Effector CD4-positive, alpha-beta T cell (primary cell): ENCODE measurements around the gene AKAP7.
"Not testable (repeated sequence)": the region's sequence is repeated elsewhere in the genome, so short reads cannot be mapped to it uniquely, and the experiment has no call there.

Source experiments
- DNase-seq: peaks from one replicate; pipeline ENCODE4 v3.0.0-alpha.2; 2020
- total RNA-seq: gene quantifications from one replicate; lab custom pipeline; 2026; lab: John Stamatoyannopoulos, UW

AKAP7 gene
- total RNA-seq = 17.1 reads per million, percentile 43 among the genes with 10 or more reads in this experiment

DNA sequence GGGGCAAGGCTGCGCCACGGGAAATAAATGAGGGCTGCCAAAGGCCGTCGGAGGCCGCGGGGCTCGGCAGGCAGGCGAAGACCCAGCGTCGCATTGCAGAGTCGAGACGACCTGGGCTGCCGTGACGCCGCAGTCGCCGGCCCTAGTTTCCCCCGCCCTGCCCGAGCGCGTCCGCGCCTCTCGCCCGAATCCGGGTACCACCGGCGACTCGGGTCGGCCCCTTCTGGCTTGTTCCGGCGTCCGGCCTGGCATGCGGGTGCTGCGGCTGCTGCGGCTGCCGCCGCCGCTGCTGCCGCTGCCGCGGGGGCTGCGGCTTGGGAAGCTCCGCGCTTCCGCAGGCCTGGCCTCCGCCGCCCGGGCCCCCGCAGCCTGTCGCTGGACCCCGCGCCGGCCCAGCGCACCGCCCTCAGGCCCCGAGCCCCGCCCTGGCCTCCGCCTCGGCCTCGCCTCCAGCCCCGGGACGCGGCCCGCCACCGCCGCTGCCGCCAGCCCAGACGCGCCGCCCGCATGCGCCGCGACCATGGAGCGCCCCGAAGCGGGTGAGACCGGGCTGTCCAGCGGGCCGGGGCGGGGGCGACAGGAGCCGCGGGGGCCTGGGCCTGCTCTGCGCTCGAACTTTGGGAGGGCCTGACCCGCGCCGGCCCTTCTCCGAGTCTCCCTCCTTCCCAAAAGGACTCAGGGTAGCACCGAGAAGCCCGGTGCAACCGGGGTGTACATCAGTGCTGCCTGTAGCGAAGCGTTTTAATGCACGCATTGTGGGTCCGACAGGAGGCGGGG, at the start of gene AKAP7:
Gene AKAP7 (plus strand): TSS at position 224 of the 777 bp plus-strand sequence. CDS start 297 bp downstream, at position 521.
- DNase-seq = peak; percentile 18

DNA sequence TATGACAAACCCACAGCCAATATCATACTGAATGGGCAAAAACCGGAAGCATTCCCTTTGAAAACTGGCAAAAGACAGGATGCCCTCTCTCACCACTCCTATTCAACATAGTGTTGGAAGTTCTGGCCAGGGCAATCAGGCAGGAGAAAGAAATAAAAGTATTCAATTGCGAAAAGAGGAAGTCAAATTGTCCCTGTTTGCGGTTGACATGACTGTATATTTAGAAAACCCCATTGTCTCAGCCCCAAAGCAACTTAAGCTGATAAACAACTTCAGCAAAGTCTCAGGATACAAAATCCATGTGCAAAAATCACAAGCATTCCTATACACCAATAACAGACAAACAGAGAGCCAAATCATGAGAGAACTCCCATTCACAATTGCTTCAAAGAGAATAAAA, 44.9 kb upstream of the AKAP7 start:
- DNase-seq = not testable (repeated sequence)

- not testable (repeated sequence) for DNase-seq
Measured at GRCh38 chr6:131091944-131092343, 43.3 kb upstream of the AKAP7 start.

DNA sequence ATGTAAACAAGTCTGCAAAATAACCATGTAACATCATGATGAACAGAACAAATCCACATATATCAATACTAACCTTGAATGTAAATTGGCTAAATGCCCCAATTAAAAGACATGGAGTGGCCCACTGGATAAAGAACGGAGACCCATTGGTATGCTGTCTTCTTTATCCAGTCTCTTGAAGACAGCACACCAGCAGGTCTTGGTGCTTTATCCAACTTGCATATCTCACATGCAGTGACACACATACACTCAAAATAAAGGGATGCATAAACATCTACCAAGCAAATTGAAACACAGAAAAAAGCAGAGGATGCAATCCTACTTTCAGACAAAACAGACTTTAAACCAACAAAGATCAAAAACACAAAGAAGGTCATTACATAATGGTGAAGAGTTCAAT, 41.9 kb upstream of the AKAP7 start:
- DNase-seq = no peak

DNA sequence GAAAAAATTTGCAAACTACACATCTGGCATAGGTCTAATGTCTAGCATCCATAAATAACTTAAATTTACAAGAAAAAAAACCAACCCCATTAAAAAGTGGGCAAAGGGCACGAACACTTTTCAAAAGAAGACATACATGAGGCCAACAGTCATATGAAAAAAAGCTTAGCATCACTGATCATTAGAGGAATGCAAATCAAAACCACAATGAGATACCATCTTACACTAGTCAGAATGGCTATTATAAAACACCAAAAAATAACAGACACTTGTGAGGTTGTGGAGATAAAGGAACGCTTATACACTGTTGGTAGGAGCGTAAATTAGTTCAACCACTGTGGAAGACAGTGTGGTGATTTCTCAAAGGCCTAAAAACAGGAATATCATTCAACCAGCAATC, 38.5 kb upstream of the AKAP7 start:
- no peak for DNase-seq

DNA sequence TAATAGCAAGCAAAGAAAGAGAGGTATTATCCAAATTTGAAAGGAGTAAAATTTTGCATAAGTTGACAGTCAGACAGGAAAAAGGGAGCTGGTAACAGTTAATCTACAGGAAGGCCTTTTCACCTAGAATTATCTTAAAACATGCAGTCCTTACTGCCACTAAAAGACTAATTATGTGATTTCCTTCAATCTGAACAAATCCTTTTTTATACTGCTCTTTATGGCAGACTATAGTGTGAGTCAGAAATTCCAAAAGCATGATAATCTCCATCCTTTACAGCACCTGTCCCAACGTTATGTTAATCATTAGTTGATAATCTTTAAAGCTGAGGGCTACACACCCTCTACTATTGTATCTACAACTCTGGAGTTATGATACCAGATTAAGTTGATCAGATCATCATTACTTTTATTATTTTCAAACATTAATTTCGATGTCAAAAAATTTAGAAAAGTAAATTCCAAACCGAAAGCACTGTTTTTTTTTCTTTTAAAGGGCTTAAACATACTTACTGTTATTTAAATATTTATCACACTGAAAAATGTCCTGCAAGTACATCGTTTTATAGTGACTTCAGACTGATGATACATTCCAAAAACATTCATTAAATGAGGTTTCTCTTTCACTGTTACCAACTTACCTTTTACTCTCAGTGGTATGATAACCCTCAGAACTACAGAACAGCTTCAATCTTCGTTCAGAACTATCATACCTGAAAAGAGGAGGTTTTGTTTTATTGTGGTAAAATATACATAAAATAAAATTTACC, 33.2 kb upstream of the AKAP7 start:
- DNase-seq = no peak

DNA sequence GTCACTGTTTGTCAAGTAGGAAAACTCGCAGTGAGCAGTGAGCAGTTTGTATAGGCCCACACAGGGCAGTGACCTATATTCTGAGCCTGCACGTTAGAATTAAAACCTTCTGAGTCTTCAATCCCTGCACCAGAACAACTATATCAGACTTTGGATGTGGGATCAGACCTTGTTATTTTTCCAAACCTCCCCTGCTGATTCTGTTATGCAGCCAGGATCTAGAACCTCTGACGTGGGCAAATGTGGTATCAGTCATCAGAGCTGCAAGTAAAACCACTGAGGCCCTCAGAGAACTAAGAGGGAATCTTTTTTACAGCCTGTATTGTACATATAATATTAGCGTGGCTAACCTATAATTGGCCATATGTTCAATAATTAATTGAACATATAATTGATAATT, 32.0 kb upstream of the AKAP7 start:
- no peak for DNase-seq

- DNase-seq = no peak
Measured at GRCh38 chr6:131103901-131104300, 31.4 kb upstream of the AKAP7 start.

- no peak for DNase-seq
Measured at GRCh38 chr6:131107151-131107550, 28.1 kb upstream of the AKAP7 start.

- no peak for DNase-seq
Measured at GRCh38 chr6:131112249-131112648, 23.0 kb upstream of the AKAP7 start.

GRCh38 chr6:131115651-131116050, 19.6 kb upstream of the AKAP7 start:
- DNase-seq = no peak

- no peak for DNase-seq
Measured at GRCh38 chr6:131116321-131116720, 18.9 kb upstream of the AKAP7 start.

DNA sequence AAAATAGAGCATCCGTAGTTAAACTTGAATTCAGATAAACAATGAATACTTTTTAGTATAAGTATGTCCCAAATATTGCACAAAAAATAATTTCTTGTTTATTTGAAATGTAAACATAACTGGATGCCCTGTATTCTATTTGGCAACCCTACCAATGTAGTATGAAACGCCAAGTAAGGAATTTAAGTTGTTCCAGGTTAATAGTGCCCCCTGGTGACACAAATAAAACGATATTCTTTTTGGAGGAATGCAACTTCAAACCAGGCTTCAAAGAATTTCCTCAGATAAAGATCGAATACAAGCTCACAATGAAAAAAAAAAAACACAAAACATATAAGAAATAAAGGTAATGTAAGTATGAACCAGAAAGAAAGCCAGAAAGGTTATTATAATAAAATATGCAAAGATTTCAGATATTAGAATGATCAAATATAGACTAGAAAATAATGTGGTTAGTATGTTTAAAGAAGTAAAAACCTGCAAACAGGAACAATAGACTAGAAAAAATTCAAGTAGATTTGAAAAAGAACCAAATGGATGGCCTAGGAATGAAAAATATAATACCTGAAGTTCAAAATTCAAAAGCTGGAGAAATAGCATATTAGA, 18.4 kb upstream of the AKAP7 start:
- no peak for DNase-seq

GRCh38 chr6:131117878-131118277, 17.4 kb upstream of the AKAP7 start:
- no peak for DNase-seq

DNA sequence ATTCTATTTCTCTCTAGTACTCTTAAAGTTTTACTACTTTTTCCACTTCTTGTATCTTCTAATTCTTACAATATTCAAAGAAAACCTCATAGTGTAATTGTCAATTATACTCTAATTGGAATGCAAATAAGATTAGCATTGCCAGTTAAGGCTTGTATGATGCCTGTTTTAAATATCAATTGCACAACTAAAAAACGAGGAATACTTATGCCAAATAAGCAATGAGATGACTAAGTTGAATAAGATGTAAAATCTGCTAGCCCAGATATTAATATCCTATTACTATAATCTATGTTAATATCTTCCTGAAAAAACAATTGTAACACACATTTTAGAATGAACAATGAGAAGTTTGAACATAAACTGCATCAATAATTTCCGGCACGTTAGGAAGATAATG, 13.3 kb upstream of the AKAP7 start:
- no peak for DNase-seq

- no peak for DNase-seq
Measured at GRCh38 chr6:131122516-131122915, 12.8 kb upstream of the AKAP7 start.

GRCh38 chr6:131124336-131125071, 10.8 kb upstream of the AKAP7 start:
- DNase-seq = no peak

DNA sequence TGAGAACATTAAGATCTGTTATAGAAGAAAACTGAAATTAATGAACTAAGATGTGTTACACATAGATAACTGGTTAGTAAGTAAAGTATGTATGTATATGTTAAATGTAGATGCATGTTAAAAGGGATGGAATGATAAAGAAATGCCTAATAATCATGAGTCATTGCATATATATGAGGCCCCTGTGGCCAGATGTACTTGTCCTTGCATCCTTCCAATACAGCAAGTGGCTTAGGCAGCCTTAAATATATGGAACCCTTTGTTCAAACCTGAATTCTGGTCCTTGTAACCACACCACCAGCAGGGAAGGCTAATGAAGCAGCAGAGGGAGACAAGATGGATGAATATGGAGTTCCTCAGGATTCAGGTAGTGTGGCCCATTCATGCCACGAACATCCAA, 9.8 kb upstream of the AKAP7 start:
- DNase-seq = no peak

DNA sequence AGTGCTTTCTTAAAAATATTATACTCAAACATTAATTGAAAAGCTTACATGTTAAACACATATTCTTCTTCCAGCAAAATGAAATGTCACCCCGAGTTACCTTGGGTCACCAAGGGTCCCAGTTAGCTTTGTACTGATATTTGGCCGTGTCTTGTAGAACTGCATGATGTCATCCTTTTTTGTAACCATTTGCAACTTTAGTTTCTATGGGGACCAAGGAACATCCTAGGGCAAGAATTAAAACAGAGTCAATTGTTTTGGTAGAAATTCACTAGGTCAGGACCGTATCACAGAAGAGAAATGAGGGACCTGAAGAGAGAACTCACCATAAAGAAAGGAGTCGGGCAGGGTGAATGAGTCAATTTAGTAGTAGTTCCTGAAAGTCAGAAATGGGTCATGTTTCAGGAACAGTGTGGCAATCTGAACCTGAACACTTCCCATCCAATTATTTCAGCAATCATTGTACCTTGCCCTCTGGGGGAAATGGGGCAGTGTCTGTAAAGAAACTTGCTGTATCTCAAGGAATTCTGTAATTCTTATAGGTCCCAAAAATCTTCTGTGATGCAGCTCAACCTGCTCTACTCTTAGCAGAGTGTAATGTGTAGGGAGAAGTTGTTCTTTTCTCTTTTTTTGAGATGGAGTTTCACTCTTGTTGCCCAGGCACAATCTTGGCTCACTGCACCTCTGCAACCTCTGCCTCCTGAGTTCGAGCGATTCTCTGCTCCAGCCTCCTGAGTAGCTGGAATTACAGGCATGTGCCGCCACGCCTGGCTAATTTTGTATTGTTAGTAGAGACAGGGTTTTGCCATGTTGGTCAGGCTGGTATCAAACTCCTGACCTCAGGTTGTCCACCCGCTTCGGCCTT, 5.3 kb upstream of the AKAP7 start:
- DNase-seq = no peak

DNA sequence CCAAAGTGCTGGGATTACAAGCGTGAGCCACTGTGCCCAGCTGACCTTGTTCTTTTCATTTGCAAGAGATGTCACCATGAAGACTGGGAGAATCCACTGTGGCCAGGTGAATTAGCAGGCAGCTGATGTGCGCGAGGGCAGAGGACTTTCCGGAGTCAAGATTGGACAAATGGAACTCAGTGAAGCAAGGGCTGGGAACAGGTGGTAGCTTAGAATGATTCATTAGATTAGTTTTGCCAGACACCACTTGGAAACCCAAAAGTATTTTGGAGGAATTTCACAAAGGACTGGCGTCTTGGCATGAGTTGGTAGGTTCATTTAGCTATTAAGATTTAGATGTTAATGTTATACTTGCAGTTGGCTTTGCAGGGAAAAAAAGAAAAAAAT, 4.7 kb upstream of the AKAP7 start:
- DNase-seq = no peak

DNA sequence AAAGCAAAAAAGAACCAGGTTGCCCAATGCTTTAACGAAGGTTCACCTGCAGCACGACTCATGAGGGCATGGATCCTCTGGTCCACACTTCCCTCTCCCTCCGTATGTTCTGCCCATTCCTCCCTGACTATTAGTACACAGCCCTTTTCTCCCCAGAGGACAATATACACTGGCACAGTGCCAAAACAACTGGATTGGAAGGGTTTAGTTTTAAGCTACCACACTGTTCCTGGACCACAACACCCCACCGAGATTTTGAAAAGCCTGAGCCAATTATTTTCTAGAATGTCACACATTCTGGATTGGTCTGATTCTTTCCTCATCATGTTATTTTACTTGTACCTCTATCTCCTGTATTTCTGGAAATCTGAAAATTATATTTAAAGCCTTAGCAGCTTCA, 2.9 kb upstream of the AKAP7 start:
- no peak for DNase-seq
